ENCODE data around the gene ZMYM3.

ZMYM3 gene

GRCh38 chrX:71296806-71297205 lies 42.9 kb upstream of the ZMYM3 start:
- no peak for TF ChIP-seq TCF12 (IDR thresholded peaks at IDR 0.05; ENCODE audit: low read depth)
- TF ChIP-seq TEAD4 (IDR thresholded peaks at IDR 0.05): no peak
- no peak for TF ChIP-seq RAD21 (IDR thresholded peaks at IDR 0.05; ENCODE audit: low read depth)
- no peak for TF ChIP-seq CREB1 (IDR thresholded peaks at IDR 0.05; ENCODE audit: low read depth)
- TF ChIP-seq FOXM1 (IDR thresholded peaks at IDR 0.05; ENCODE audit: borderline replicate concordance, low read depth): no peak
- TF ChIP-seq MAX (IDR thresholded peaks at IDR 0.05): no peak
- TF ChIP-seq ZBTB7A (IDR thresholded peaks at IDR 0.05; ENCODE audit: low read depth): no peak
- no peak for TF ChIP-seq TAF1 (IDR thresholded peaks at IDR 0.05; ENCODE audit: low read depth)
- TF ChIP-seq NFIC (IDR thresholded peaks at IDR 0.05): no peak
- no peak for TF ChIP-seq USF1 (IDR thresholded peaks at IDR 0.05)
- TF ChIP-seq EGR1 (IDR thresholded peaks at IDR 0.05): no peak
- no peak for TF ChIP-seq REST (IDR thresholded peaks at IDR 0.05; ENCODE audit: low read depth)

- TF ChIP-seq REST (IDR thresholded peaks at IDR 0.05; ENCODE audit: low read depth) (no peak), TEAD4 (IDR thresholded peaks at IDR 0.05) (no peak), NFIC (IDR thresholded peaks at IDR 0.05) (no peak), EGR1 (IDR thresholded peaks at IDR 0.05) (no peak), RAD21 (IDR thresholded peaks at IDR 0.05; ENCODE audit: low read depth) (no peak), ZBTB7A (IDR thresholded peaks at IDR 0.05; ENCODE audit: low read depth) (no peak), CEBPB (IDR thresholded peaks at IDR 0.05) (no peak), USF1 (IDR thresholded peaks at IDR 0.05) (no peak), FOXM1 (IDR thresholded peaks at IDR 0.05; ENCODE audit: borderline replicate concordance, low read depth) (no peak), YY1 (IDR thresholded peaks at IDR 0.05; ENCODE audit: low read depth) (no peak), EP300 (IDR thresholded peaks at IDR 0.05; ENCODE audit: borderline replicate concordance) (no peak), CREB1 (IDR thresholded peaks at IDR 0.05; ENCODE audit: low read depth) (no peak), TCF12 (IDR thresholded peaks at IDR 0.05; ENCODE audit: low read depth) (no peak), TAF1 (IDR thresholded peaks at IDR 0.05; ENCODE audit: low read depth) (no peak), MAX (IDR thresholded peaks at IDR 0.05) (no peak)
These were observed 38.9 kb upstream of the ZMYM3 start for GRCh38 chrX:71292669-71293365.

- TF ChIP-seq RAD21 (IDR thresholded peaks at IDR 0.05; ENCODE audit: low read depth): no peak
- no peak for TF ChIP-seq MAX (IDR thresholded peaks at IDR 0.05)
- no peak for TF ChIP-seq REST (IDR thresholded peaks at IDR 0.05; ENCODE audit: low read depth)
- no peak for TF ChIP-seq USF1 (IDR thresholded peaks at IDR 0.05)
These were observed 37.4 kb upstream of the ZMYM3 start for GRCh38 chrX:71291381-71291780.

GRCh38 chrX:71285929-71286328 lies 32.0 kb upstream of the ZMYM3 start:
- TF ChIP-seq RAD21 (IDR thresholded peaks at IDR 0.05; ENCODE audit: low read depth): no peak
- TF ChIP-seq MAX (IDR thresholded peaks at IDR 0.05): no peak
- no peak for TF ChIP-seq REST (IDR thresholded peaks at IDR 0.05; ENCODE audit: low read depth)
